Activated naive CD4-positive, alpha-beta T cell (primary cell): ENCODE data around the gene DPP6.

Source experiments
- DNase-seq, 4 experiments: peaks; one replicate each; lab custom pipeline; 2025; lab: John Stamatoyannopoulos, UW

Gene DPP6

DNA sequence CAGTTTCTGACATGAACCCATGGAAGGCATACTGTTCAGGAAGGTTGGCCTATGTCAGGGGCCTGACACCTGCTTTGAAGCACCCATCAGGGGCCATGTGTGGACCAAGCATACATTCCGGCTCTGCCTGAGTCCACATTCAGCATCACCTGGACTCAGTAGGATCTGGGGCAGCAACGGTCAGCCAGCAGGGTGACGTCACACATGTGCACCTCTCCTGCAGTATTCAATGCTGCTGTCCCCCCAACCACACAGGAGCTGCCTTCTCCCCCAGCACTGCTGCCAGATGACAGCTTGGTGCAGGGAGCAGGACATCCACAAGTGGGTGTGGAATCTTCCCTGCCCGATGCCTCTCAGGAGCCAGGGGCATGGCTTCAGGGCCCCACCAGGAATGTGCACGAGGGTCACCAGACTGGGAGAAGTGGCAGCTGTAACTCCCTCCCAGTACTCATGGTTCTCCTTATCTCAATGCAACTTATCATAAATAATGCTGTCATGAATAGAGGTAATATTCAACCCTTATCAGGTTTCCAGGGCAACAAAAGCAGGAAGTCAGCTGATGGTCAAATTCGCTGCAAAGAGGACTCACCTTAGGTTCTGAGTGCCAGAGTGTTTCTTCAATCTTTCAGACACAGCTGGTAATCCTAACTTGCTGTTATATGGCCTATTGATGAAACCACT is 657.8 kb downstream of the DPP6 start:
- DNase-seq, result no peak

DNA sequence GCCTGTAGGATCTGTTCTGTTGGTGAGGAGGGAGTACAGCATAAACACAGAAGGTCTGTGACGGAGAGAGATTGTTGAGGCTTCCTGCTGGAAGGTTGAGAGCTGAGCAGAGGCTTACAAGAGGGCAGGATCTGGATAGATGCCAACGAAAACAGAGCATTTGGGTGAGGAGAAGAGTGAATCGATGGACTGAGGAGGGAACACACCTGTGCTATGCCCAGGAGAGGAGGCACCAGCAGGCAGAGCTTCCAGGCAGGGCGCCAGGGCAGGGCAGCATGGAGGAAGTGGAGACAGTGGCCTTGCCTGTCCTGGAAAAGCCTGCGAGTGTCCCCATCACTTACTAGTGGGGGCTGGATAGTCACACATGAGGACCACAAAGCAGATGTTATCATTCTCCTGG is 667.8 kb downstream of the DPP6 start:
- DNase-seq, result no peak

DNA sequence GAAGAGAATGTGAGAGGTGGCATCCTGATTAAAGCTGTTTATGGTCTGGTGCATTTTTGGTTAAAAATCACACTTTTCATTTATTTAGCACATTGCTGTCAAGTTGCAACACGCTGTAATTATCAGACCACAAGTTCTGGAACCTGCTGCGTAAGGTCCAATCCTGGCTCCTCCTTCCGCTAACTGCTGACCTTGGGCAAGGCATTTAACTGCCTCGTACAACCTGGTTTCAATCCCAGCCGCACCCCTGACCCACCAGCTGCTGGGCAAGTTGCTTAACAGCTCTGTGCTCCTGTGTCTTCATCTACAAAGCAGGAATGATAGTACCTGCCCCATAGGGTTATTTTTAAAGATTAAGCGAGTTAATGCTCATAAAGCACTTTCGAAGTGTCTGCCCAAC is 668.9 kb downstream of the DPP6 start:
- DNase-seq, result no peak

DNA sequence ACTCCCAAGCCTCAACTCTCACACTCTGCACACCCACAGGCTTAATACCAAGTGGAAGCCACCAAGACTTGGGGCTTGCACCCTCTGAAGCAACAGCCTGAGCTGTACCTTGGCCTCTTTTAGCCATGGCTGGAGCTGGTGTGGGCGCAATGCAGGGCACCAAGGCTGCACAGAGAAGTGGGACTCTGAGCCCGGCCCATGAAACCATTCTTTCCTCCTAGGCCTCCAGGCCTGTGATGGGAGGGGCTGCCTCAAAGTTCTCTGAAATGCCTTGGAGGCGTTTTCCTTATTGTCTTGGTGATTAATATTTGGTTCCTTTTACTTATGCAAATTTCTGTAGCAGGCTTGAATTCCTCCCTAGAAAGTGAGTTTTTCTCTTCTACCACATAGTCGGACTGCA is 674.2 kb downstream of the DPP6 start:
- DNase-seq, result no peak

DNA sequence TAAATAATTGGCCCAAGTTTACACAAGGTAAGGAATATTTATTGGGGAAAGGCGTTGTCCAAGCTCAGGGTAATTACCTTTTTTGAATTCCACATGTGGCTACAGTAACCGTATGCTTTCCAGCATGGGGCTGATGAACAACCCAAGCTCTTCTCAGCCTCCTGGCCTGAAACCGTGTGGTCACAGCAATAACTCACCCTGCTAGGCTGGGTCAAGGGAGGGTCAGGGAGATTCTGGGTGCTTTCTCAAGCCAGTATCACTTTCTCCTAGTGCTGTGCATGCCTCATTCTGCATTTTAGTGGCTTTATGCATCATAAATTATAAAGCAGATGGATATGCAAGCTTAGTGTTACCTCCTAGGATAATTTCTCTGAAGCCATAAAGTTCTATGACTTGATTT is 676.9 kb downstream of the DPP6 start:
- no peak for DNase-seq

DNA sequence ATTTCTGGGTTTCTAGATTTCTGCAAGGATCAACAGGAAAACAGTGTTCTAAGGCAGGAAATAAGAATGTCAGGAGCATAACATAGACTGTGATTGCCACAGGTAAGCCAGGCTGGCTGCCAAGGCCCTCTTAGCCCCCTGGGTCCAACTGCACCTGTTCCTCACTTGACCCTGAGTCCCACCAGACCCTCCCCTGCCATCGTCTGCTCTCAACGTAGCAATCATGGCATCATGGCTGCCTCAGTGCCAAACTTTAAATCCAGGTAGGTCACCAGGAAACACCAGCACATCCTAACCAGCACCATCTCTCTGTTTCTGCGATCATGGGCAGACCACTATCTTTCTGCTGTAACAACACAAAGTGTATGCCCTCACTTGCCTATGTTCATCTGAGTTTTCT is 683.6 kb downstream of the DPP6 start:
- DNase-seq, result no peak

DNA sequence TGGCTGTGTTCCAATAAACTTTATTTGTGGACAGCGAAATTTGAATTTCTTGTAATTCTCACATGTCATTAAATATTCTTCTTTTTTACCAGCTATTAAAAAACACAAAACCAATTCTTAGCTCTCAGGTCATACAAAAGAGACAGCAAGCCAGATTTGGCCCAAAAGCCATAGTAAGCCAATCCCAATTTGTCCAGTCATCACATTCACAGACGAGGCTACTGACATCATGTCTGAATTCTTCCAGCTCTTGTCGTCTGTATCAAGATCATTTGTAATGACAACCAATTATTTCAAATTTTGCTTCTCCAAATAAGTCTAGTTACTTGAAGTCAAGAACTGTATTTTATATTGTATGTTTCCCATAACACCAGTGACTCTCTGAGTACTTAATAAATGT is 684.2 kb downstream of the DPP6 start:
- no peak for DNase-seq

DNA sequence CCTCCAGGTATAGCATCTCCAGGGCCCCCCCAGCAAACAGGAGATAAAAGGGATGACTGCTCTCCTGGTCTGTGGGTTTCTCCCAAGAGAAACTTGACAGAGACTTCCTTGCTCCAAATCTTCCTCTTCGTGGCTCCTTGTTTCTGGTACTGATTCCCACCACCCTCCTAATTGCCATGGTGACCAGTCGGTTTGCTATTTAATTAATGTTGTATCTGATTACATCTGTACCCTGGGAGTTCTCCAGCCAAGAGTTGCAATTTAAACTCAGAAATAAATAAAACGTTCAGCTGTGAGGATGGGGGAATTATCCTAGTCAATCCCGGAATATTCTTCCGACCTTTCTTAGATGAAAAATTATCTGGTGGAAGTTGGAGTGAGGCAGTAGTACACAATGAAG is 686.0 kb downstream of the DPP6 start:
- no peak for DNase-seq

DNA sequence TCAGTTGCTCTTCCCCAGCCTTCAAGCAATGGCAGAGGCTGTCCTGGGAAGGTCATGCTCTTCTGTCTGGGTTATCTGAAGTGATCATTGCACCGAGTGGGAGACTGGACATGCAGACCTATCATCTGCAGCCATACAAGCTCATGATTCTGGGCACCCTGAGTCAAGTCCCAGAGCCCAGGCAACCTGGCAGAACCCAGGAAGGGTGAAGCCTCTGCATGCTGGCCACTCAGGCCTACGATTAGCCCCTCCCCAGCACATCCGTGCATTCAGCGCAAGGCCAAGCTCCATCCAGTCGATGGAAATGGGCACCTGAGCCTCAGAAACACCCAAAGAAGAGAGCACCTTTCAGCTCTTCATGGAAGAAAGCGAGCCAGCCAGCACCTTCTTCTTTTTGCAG is 688.9 kb downstream of the DPP6 start:
- no peak for DNase-seq

DNA sequence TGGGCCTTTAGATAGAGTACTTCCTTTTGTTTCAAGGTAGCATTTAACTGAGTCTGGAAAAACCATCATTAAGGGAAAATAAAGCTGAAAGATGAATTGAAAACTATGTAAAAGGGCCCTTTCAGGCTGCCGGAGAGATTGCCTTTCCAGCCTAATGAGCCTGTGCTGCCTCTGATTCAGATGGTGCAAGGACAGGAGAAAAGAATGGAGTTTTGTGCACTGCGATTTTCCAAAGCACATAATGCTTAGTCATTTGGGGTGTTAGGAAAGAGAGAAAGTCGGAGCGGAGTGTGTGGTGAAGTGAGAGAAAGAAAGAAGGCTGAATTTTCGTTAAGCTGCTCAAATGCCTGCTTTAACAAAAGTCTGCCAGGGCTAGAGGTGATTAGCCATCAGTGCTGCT is 691.0 kb downstream of the DPP6 start:
- no peak for DNase-seq

DNA sequence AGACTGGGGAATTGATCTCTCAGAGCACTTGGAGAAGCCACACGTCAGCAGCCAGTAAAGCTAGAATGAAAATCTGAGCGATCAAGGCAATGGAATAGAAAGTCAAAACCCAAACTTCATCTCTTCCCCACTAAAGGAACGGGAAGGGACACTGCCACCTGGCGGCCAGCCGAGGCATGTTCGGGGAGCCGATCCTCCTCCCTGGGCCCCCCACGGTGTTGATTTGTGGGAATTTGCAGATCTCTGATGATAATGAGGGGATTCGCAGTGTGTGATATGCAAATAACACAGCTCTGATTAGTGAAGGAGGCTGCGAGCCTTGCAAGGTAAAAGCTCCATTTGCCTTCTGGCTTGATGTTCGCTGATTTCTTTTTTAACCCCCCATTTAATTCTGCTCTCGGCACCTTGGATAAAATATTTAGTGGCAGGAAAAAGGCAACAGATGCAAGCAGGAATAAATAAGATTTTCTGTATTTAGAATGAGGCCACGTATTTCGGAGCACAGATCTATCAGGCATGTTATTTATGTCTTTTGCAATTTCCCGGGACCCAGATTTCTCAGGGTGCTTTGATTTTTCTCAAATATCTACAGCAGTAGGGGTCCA is 692.2 kb downstream of the DPP6 start:
- no peak for DNase-seq

DNA sequence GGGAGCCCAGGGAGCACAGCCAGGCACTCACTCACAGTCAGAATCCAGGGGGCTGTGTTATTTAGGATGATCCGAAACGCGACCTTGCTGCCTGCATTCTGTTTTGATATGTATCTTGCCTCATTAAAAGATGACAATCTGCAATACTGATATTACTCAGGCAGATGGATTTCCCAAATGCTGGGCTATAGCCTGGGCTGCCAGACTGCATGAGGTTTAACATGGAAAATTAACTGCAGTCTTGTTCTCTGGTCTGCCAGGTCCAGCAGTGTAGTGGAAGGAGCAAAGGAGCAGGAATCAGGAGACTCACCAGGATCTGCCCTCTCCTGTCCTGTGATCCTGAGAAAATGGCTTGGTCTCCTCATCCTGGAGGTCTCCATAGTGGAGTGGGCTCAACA is 692.7 kb downstream of the DPP6 start:
- DNase-seq, result no peak

DNA sequence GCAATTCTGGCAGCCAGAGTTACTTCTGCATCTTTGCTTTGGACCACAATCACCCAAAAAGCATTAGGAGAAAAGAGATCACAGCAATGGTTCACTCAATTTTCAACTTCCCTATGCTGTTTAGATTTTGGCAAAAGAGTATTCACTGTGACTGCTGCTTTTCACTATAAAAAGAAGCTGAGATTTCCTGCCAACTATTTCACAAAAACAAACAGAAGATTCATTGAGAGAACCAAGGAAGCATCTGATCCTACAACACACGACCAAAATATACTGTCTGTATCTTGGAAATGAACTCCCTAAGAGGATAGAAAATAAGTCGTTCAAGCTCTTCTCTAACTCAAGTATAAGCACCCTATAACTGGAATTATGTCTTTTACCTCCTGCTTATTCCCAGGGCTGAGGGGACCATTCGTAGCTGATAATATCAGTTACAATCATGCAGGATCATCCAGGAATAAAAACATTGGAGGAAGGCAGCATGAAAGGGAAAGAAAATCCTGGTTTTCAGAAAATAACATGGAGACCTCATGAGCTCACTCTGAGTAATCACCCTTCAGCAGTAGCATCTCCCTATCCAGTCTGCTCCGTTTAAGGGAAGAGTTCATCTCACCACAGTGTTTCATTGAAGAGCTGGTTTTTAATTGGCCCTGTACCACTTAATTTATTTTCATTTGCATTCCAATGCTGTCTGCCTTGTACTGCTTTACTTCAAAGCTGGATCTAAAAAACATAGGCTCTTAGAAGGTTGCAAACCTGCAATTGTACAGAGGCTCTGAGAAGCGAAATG is 694.6 kb downstream of the DPP6 start:
- DNase-seq, result no peak

DNA sequence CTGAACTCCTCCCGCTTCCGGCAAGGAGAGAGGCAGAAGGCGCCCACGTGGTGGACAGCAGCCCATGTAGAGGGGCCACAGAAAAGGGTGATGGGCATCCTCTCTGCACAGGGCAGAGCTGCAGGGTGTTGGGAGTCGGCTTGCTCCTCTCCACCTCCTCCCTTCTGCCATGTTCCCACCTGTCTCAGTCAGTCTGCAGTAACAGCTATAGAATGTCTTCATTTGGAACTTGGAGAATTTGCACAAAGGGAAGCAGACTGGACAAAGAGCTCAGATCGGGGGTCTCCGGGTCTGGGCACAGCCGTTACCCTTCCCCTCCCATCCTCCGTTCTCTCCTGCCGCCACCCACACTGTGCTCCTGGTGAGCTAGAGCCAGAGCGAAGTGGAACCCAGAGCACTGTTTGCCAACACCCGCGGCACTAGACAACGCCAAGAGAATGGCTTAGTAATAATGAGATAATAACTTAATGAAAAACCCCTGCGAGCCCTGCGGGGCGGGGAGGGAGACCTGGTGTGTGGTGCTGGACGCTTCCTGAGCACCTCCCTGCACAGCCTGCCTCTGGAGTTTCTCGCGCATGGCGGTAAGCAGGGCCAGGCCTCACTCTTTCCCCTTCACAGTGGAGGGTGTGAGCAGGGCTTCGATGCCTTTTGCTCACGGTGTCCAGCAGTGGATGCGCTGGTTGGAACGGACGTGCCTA is 696.0 kb downstream of the DPP6 start:
- DNase-seq, result no peak

DNA sequence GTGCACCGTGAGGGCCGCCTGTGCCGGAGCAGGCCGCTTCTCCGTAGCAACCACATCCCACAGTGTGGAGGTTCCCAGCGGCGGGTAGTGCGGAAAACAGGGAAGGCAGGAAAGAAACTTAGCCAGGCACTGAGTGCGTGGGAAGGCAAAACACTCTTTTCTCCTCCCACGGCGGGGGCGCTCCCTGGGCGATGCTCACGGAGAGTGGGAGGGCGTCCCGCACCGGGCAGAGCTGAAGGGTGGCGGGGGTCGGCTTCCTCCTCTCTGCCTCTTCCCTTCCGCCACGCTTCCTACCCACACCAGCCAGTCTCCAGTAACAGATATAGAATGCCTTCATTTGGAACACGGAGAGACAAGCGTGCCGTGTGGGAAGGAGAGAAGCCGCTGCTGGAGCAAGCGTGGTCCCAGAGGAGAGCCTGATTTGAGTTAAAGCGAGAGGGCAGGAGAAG is 698.2 kb downstream of the DPP6 start:
- DNase-seq, result no peak

DNA sequence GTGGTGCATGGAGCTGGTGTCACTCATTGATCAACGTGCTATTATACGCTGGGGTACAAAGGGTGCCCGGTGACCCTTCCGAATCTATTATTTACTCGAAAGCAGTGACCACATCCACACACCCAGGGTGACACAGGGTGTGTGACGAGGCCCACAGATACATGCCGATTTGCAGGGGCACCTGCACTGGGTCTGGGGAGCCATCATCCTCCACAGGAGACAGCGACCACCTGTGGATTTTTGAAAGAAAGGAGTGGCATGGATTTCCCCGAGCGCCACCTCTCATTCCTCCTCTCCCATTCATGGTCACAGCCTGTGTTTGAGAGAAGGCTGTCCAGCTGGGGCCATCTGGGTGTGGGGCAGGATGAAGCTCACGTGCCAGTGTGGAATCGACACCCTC is 701.0 kb downstream of the DPP6 start:
- DNase-seq, result no peak

DNA sequence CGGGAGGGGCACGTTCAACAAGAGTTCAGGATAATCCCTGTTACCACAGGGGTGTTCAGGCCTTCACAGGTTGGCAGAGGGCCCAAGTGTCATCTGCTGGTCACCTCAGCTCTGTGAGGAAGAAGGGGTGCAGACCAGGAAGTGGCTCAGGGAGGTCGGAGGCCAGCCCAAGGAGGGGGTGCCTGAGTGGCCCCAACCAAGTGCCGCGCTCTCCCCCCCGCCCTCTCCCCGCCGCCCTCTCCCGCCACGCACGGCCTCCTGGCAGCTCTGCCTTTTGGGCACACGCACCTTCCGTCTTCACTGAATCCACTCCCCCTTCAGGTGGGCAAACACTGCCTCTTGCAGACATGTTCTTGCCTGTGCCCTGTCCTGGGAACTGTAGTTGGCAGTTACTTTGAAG is 705.6 kb downstream of the DPP6 start:
- DNase-seq, result no peak

DNA sequence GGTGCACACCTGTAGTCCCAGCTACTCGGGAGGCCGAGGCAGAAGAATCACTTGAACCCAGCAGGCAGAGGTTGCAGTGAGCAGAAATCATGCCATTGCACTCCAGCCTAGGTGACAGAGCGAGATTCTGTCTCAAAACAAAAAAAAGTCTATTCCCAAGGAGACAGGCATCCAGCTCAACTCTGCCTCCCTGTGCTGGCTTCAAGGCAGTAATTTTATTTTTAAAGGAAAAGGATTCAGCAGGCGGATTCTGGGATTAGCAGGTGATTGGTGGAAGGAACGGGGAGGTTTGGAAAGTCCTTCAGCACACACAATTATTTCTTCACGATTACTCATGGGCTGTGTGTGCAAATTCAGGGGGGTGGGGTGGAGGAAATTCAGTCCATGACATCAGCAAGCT is 707.8 kb downstream of the DPP6 start:
- DNase-seq, result no peak

DNA sequence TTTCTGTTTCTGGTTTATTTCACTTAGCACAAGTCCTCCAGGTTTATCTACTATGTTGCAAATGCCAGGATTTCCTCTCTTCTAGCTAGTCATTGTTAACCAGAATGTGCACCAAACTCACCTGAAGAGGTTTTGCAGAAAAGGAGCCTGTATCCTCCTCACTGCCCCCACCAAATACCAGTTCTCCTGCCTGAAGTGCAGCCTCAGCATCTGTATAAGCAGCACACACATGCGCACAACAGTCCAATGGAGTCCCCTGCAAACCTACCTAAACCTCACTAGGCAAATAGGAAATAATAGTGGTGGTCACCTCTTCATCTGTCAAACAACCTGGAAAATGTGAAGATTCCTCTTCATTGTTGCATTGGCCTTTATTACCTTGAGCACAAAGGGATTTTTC is 712.9 kb downstream of the DPP6 start:
- no peak for DNase-seq

DNA sequence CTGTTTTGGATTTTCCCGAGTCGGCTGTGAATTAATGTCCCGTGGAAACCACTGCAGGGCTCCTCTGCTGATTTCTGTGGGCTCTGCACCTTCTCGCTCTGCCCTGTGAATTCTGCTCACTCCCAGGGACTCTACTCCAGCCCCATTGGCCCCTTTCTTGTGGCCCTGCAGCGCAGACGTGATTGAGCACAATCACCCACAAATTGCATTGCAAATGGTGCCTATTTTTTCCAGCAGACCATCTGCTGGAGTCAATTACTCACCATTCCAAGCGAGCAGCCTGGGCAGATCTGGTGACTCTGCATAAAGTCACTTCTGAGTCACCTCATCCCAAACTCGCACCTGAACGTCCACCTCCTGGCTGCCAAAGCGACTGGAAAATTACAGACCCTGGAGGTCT is 714.9 kb downstream of the DPP6 start:
- DNase-seq, result no peak

DNA sequence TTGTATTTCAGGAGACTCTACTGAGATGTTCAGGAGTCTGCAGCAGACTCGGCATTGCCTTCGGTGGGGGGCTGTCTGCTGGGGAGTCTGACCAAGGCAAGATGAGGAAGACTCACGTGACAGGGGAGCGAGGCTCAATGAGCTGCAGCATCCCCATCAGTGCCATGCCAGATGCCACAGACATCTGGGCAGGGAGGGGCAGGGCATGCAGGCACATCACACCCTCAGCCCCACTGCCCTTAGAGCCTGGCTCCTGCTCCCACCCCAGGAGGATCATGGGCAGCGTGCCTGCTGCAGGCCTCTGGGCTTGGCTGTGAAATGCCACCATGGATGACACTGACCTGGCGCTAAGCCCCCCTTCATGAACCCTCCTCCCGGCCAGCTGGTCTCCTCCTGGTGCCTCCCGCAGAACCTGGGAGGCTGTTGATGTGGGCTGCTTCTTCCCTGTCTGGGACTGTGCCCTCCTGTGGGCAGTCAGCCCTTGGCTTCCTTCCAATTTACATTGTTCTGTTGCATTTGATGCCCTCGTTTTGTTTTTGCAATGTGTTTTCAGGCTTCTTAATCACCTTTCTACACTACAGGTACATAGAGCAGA is 715.7 kb downstream of the DPP6 start:
- no peak for DNase-seq

DNA sequence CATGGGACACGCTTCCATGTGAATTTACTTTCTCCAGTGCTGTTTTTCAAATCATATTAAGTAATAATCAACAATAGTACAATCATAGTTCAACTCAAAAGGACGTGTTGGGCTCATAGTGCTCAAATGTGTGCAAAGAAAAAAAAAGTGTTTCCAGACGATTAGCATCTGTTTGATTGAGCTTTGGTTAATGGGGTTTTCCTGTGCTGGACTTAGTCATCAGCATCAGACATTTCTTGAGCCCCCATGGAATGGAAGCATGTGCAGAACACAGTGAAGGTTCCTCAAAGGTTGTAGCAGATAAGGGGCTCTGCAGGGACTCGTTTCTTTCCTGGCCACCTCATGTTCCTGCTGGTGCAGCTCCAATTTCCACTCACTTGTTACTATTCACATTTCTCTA is 716.8 kb downstream of the DPP6 start:
- no peak for DNase-seq
